GM12878 (cell line): ENCODE measurements around the gene KCNK17.

Experiments used
- CEBPB ChIP-seq, 2 experiments: fragments of 150-350 bp in 1 of 2; IDR thresholded peaks; 2 replicates each; pipeline ENCODE4 v1.6.1; 2012 to 2014; ENCODE audit warnings: low read depth in 2 of 2, low read length in 2 of 2, borderline replicate concordance in 1 of 2, inconsistent platforms in 1 of 2
- CTCF ChIP-seq, 3 experiments: IDR thresholded peaks in 2 of 3; conservative IDR thresholded peaks in 1 of 3; 2 replicates each; pipeline ENCODE4 v1.5.1; 2011; ENCODE audit warnings: low read depth in 3 of 3, low read length in 3 of 3, mild to moderate bottlenecking in 3 of 3, control low read depth in 2 of 3, moderate library complexity in 2 of 3, inconsistent platforms in 1 of 3, mixed read lengths in 1 of 3; ENCODE audit not compliant: control insufficient read depth in 2 of 3, insufficient read depth in 1 of 3; ENCODE audit errors: extremely low read depth in 1 of 3
- ELK1 ChIP-seq: IDR thresholded peaks from 2 replicates; pipeline ENCODE4 v1.6.1; 2012; ENCODE audit warnings: low read depth, low read length, improper control_type of control experiment
- EP300 ChIP-seq, 2 experiments: fragments of 150-350 bp in 1 of 2; IDR thresholded peaks; 2 replicates each; pipeline ENCODE4 v1.6.1; 2011 to 2012; ENCODE audit warnings: low read depth in 2 of 2, low read length in 2 of 2, borderline replicate concordance in 1 of 2, improper control_type of control experiment in 1 of 2, inconsistent platforms in 1 of 2; ENCODE audit not compliant: control insufficient read depth in 1 of 2
- NFYA ChIP-seq: IDR thresholded peaks from 2 replicates; pipeline ENCODE4 v1.6.1; 2011; ENCODE audit warnings: low read depth, mild to moderate bottlenecking, low read length, improper control_type of control experiment, borderline replicate concordance
- RFX5 ChIP-seq: IDR thresholded peaks from 2 replicates; pipeline ENCODE4 v1.6.1; 2011; ENCODE audit warnings: low read depth, low read length, improper control_type of control experiment
- SMC3 ChIP-seq: IDR thresholded peaks from 2 replicates; pipeline ENCODE4 v1.6.1; 2011; ENCODE audit warnings: low read length, improper control_type of control experiment, borderline replicate concordance
- SP1 ChIP-seq: IDR thresholded peaks from one replicate; pipeline ENCODE4 v1.6.1; 2011; ENCODE audit warnings: low read depth, low read length
- TCF7 ChIP-seq: IDR thresholded peaks from 2 replicates; pipeline ENCODE4 v1.6.1; 2014; ENCODE audit warnings: antibody characterized with exemption, borderline replicate concordance

GRCh38 chr6:39282774-39283173 lies 31.4 kb downstream of the KCNK17 start:
- TF ChIP-seq TCF7: no peak
- no peak for TF ChIP-seq ELK1
- TF ChIP-seq CTCF (IDR thresholded peaks at IDR 0.05 in 2 of 3, conservative IDR thresholded peaks at IDR 0.05 in 1 of 3; ENCODE audit: control insufficient read depth in 2 of 3, extremely low read depth in 1 of 3, insufficient read depth in 1 of 3, low read depth in 3 of 3, low read length in 3 of 3): no peak
- TF ChIP-seq SP1: no peak
- TF ChIP-seq CEBPB (IDR thresholded peaks at IDR 0.05; ENCODE audit: borderline replicate concordance in 1 of 2, low read depth in 2 of 2, low read length in 2 of 2): no peak
- no peak for TF ChIP-seq SMC3
- TF ChIP-seq RFX5: no peak
- TF ChIP-seq EP300 (IDR thresholded peaks at IDR 0.05; ENCODE audit: borderline replicate concordance in 1 of 2, control insufficient read depth in 1 of 2, low read depth in 2 of 2, low read length in 2 of 2): no peak
- TF ChIP-seq NFYA: no peak
